ENCODE measurements around the gene CACTIN. TPM values are rescaled to one million over a fixed set of nuclear protein-coding genes. Genes with fewer than 3 reads are reported as not detected.
A peak's percentile ranks its signal among the peaks of the same experiment; 100 is the strongest.
"Not testable (repeated sequence)": the region's sequence is repeated elsewhere in the genome, so short reads cannot be mapped to it uniquely, and the experiment has no call there.

Gene CACTIN
- polyA plus RNA-seq, 3 donors from 2014 or later, result 1.4 to 18.0 (median 5.6) TPM

DNA sequence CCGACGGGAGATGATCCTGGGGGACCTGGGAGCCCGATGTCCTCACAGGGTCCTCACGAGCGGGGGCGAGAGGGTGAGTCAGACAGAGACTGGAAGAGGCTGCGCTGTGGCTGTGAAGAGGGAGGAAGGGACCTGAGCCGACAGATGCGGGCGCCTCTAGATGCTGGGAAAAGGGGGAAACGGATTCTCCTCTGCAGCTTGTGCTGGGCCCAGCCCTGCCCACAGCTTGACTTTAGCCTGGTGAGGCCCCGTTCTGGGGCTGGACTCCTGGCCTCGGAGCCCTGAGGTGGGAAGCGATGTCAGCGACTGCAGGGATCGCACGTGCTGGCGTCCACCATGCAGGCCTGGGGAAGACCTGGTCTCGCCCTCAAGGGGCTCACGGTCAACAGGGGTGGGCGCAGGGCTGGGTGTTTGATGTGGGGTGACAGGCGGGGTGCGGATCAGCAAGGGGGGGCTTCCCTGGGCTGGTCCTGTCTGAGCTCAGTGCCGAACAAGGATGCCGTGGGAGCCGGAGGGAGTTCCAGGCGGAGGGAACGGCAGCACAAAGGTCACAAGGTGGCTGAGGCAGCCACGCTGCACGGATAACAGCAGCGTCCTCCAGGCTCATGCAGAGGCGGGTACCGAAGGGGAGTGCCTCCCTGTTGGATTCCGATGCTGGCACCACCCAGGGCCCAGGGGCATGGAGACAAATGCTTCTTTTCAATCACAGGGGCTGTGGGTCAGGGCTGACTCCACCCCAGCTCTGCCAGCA lies 41.9 kb upstream of the CACTIN start:
- H3K27ac Mint-ChIP-seq, result peak overlapping the region in 2 of 6 donors; percentile 61 to 64
- H3K9me3 Mint-ChIP-seq, result no peaks in the 10 kb centered on the region
- peak overlapping the region in 1 of 5 donors; percentile 40 for H3K4me3 Mint-ChIP-seq
- peaks cover 0 to 3% (median 0%) of the 10 kb centered on the region in 3 donors for H3K36me3 Mint-ChIP-seq
- peaks cover 25 to 30% of the 10 kb centered on the region in 2 donors for H3K4me1 Mint-ChIP-seq
- H3K27me3 Mint-ChIP-seq (ENCODE audit: low read depth in 3 of 3), result peaks cover 2 to 7% (median 2%) of the 10 kb centered on the region in 3 donors
- no peak for DNase-seq

- no peak for DNase-seq
- peaks cover 25 to 27% of the 10 kb centered on the region in 2 donors for H3K4me1 Mint-ChIP-seq
- peaks cover 2 to 7% (median 2%) of the 10 kb centered on the region in 3 donors for H3K27me3 Mint-ChIP-seq (ENCODE audit: low read depth in 3 of 3)
- H3K27ac Mint-ChIP-seq, result no peak overlapping the region
- no peaks in the 10 kb centered on the region for H3K9me3 Mint-ChIP-seq
- no peak overlapping the region for H3K4me3 Mint-ChIP-seq
- H3K36me3 Mint-ChIP-seq, result peaks cover 0 to 3% (median 0%) of the 10 kb centered on the region in 3 donors
These were observed 41.2 kb upstream of the CACTIN start for GRCh38 chr19:3667766-3668165.

- Mint-ChIP-seq H3K4me3 (no peak overlapping the region), H3K27me3 (ENCODE audit: low read depth in 3 of 3) (peaks cover 2 to 4% (median 2%) of the 10 kb centered on the region in 3 donors), H3K4me1 (peaks cover 22 to 24% of the 10 kb centered on the region in 2 donors), H3K36me3 (peaks cover 0 to 3% (median 0%) of the 10 kb centered on the region in 3 donors), H3K9me3 (no peaks in the 10 kb centered on the region), H3K27ac (peak overlapping the region in 2 of 6 donors; percentile 39 to 55)
- DNase-seq, result no peak
These were observed 40.5 kb upstream of the CACTIN start for GRCh38 chr19:3667037-3667638.

DNA sequence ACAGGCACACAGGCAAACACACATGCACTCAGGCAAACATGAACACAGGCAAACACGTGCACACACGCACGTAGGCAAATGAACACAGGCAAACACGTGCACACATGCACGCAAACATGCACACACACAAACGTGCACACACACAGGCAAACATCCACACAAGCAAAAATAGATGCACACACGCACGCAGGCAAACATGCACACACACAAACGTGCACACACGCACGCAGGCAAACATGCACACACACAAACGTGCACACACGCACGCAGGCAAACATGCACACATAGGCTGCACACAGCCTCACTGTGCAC lies 39.9 kb upstream of the CACTIN start:
- DNase-seq; H3K27me3 Mint-ChIP-seq (ENCODE audit: low read depth in 3 of 3); H3K36me3 Mint-ChIP-seq; H3K9me3 Mint-ChIP-seq: not testable (repeated sequence)
- Mint-ChIP-seq H3K4me1 (peaks cover 16 to 19% of the 10 kb centered on the region in 2 donors), H3K27ac (peak overlapping the region in 2 of 6 donors; percentile 79 to 84), H3K4me3 (peak overlapping the region in 2 of 5 donors; percentile 33 to 35)

GRCh38 chr19:3665681-3666544 lies 39.3 kb upstream of the CACTIN start:
- Mint-ChIP-seq H3K9me3 (no peaks in the 10 kb centered on the region), H3K4me3 (peak overlapping the region in 2 of 5 donors; percentile 33 to 35), H3K4me1 (peaks cover 10 to 13% of the 10 kb centered on the region in 2 donors), H3K27me3 (ENCODE audit: low read depth in 3 of 3) (peaks cover 2 to 4% (median 2%) of the 10 kb centered on the region in 3 donors), H3K27ac (peak overlapping the region in 2 of 6 donors; percentile 79 to 84), H3K36me3 (peaks cover 0 to 5% (median 4%) of the 10 kb centered on the region in 3 donors)
- DNase-seq, result peak; percentile 75 to 80 (median 76)

DNA sequence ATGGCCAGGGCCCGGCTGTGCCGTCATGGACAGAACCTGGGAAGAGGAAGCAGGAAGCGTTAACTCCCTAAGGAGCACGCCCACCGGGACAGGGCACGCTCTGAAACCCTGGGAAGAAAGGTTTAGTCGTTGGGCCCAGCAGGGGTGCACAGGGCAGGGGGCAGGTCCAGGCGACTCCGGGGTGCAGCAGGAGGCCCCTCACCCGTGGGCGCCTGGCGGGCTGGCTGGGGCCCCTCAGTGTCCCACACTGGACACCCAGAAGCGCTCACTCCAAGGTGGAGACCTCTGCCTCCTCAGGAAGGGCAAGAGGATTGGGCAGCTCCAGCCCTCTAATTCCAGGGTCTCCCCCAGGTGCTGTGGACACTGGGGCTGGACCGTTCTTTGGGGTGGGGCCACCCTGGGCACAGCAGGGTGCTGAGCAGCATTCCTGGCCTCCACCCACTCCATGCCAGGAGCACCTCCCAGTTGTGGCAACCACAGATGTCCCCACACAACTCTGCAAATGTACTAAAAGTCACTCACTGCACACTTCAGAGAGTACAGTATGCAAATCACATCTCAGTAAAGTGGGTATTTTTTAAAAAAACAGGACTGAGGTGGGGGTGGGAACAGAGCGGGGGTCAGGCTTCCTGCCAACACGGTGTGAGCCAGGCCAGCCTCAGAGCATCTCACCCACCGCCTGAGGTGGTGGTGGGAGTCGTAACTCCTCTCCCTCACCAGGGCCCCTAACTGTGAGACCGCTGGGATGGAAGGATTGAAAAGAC lies 38.5 kb upstream of the CACTIN start:
- Mint-ChIP-seq H3K27ac (no peak overlapping the region), H3K4me3 (no peak overlapping the region), H3K27me3 (ENCODE audit: low read depth in 3 of 3) (peaks cover 0 to 4% (median 2%) of the 10 kb centered on the region in 3 donors), H3K4me1 (peaks cover 6 to 8% of the 10 kb centered on the region in 2 donors), H3K36me3 (peaks cover 0 to 8% (median 5%) of the 10 kb centered on the region in 3 donors), H3K9me3 (no peaks in the 10 kb centered on the region)
- DNase-seq, result no peak

- Mint-ChIP-seq H3K36me3 (peaks cover 0 to 8% (median 5%) of the 10 kb centered on the region in 3 donors), H3K9me3 (no peaks in the 10 kb centered on the region), H3K4me1 (peaks cover 6 to 7% of the 10 kb centered on the region in 2 donors), H3K4me3 (no peak overlapping the region), H3K27ac (no peak overlapping the region), H3K27me3 (ENCODE audit: low read depth in 3 of 3) (peaks cover 0 to 4% (median 2%) of the 10 kb centered on the region in 3 donors)
- DNase-seq, result no peak
These were observed 37.2 kb upstream of the CACTIN start for GRCh38 chr19:3663838-3664237.

GRCh38 chr19:3661284-3662238 lies 35.0 kb upstream of the CACTIN start:
- no peaks in the 10 kb centered on the region for H3K9me3 Mint-ChIP-seq
- no peak for DNase-seq
- H3K36me3 Mint-ChIP-seq, result peaks cover 0 to 17% (median 8%) of the 10 kb centered on the region in 3 donors
- no peak overlapping the region for H3K27ac Mint-ChIP-seq
- no peak overlapping the region for H3K4me3 Mint-ChIP-seq
- peaks cover 0 to 2% (median 0%) of the 10 kb centered on the region in 3 donors for H3K27me3 Mint-ChIP-seq (ENCODE audit: low read depth in 3 of 3)
- H3K4me1 Mint-ChIP-seq, result peaks cover 6% of the 10 kb centered on the region in 2 donors

GRCh38 chr19:3660493-3661219 lies 34.1 kb upstream of the CACTIN start:
- Mint-ChIP-seq H3K27ac (no peak overlapping the region), H3K4me3 (no peak overlapping the region), H3K4me1 (no peaks in the 10 kb centered on the region), H3K9me3 (no peaks in the 10 kb centered on the region), H3K36me3 (peaks cover 0 to 14% (median 8%) of the 10 kb centered on the region in 3 donors), H3K27me3 (ENCODE audit: low read depth in 3 of 3) (peaks cover 0 to 2% (median 0%) of the 10 kb centered on the region in 3 donors)
- DNase-seq, result no peak

DNA sequence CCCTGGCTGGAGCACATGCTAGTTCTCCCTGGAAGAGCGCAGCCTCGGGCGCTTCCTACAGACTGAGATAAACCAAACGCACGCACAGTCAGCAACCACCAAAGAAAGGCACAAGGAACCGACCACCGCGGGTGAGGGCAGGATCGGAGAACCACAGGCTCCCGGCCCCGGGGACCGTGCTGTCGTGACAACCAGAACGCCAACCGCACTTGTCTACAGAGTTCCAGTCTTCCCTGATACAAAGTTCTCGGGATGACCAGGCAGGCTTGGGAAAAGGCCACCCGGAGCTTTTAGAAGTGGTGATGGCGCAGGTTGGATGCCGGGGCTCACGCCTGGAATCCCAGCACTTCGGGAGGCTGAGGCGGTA lies 33.1 kb upstream of the CACTIN start:
- Mint-ChIP-seq H3K4me1 (no peaks in the 10 kb centered on the region), H3K27me3 (ENCODE audit: low read depth in 3 of 3) (peaks cover 0 to 1% (median 0%) of the 10 kb centered on the region in 3 donors), H3K27ac (no peak overlapping the region), H3K4me3 (no peak overlapping the region), H3K9me3 (no peaks in the 10 kb centered on the region), H3K36me3 (peaks cover 0 to 14% (median 8%) of the 10 kb centered on the region in 3 donors)
- no peak for DNase-seq

DNA sequence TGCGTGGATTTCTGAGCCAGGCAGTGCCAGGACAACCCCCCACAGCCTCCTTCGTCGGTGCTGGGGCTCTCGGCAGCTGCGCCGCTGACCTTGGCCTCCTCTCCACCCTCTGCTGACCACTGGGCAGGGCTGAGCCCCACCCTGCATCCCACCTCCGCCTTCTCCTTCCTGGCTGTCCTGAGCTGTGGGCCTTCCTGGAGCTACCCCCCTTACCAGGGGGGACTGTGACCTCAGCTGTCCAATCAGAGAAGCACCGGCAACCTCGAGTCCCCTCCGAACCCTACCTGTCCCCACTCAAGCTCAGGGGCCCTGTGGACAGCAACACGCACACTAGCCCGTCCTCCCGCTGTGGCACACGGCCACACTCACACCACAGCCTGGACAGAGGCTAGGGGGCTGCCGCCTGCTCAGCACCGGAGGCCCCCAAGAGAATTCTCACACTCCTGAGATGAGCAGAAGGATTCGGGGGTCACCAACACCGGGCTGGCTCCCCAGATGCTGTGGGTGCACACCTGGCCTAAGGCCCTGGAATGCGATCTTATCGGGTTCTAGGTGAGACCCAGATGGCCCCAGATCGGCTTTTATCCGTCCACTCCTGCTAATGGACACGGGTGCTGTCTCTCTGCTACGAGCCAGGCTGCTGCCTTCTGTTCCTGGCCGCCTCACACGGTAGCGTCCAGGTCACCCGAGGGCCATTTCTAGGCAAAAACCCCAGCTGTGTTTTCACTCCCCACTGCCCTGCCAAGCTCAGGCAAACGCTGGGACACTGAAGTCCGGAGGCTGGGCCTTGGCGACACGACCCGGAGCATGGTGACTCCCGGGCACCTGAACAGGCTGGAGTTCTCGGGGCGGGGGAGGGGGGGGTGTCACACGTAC lies 32.5 kb upstream of the CACTIN start:
- H3K4me1 Mint-ChIP-seq, result no peaks in the 10 kb centered on the region
- H3K4me3 Mint-ChIP-seq, result no peak overlapping the region
- H3K27ac Mint-ChIP-seq, result peak overlapping the region in 1 of 6 donors; percentile 23
- H3K9me3 Mint-ChIP-seq, result no peaks in the 10 kb centered on the region
- DNase-seq, result no peak
- peaks cover 0 to 14% (median 8%) of the 10 kb centered on the region in 3 donors for H3K36me3 Mint-ChIP-seq
- no peaks in the 10 kb centered on the region for H3K27me3 Mint-ChIP-seq (ENCODE audit: low read depth in 3 of 3)
